Tongue (tissue), 2 donors: ENCODE results near the gene AKAP6. TPM values are rescaled to one million over a fixed set of nuclear protein-coding genes. Genes with fewer than 3 reads are reported as not detected.
"Not testable (repeated sequence)": the region's sequence is repeated elsewhere in the genome, so short reads cannot be mapped to it uniquely, and the experiment has no call there.

Experiments used
- DNase-seq: peaks from one replicate; pipeline ENCODE4 v3.0.0-alpha.2; 2015
- total RNA-seq: library from RNA; depleted of rRNA; stranded (reverse); fragments of >200 nt; gene quantifications from one replicate; pipeline ENCODE4 v1.2.3, GENCODE V29; 2014

The AKAP6 gene
- total RNA-seq, 1 donor from 2014 or later = 230 TPM

DNA sequence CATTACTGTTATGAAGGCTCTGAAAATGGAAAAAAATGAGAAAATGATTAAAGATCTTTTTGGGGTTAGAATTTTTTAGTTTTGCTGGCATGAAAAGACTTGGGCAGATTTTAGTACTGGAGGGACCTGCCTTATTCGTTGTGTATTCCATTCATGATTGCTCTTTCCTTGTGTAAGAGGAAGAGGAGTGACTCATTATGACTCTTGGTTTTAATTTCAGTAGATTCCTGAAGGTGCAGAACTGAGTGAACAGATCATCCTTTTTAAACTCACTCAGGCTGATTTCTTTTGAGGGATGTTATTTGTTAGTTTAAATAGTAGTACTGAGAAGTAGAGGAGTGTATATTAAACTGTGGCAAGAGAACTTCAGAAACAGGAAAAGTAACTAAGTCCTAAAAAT lies 41.6 kb downstream of the AKAP6 start:
- DNase-seq = no peak

DNA sequence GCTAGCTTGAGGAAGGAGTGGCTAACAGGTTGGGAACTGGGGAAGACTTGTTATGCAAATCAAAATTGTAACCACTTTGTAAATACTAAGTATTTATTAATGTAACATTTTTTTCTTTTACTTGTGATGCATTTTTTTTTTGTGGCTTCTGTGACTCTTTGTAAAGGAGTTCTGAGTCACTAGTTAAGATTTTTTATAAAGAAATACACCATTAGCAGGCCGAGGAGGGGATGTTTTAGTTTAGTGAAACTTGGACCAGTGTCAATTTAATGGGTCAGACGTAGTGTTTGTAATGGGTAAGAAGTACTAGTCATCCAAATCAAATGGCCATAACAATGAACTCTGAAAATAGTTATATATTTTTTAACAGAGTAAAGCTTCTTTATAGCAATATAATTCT lies 43.1 kb downstream of the AKAP6 start:
- no peak for DNase-seq

DNA sequence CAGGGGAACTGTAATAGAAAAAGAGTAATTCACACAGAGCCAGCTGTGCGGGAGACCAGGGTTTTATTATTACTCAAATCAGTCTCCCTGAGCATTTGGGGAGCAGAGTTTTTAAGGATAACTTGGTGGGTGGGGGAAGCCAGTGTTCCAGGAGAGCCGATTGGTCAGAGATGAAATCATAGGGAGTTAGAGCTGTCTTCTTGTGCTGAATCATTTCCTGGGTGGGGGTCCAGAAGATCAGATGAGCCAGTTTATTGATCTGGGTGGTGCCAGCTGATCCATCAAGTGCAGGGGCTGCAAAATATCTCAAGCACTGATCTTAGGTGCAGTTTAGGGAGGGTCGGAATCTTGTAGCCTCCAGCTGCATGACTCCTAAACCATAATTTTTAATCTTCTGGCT lies 44.1 kb downstream of the AKAP6 start:
- DNase-seq = not testable (repeated sequence)

DNA sequence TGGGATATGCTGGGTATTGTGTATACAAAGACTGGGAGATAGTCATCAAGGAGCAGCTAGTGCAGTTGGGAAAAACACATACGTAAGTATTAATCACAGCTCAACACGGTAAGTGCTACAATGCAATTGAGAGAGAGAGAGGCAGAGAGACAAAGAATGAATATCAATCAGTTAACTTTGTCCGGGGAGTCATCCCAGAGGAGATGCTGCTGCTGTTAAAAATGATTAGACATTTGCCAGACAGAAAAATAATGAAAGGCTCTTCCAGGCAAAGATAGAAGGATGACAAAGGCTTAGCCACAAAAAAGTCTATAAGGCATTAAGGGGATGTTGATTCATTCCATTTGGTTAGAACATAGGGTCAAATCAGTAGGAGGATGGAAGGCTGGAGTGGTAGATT lies 45.1 kb downstream of the AKAP6 start:
- DNase-seq = no peak

DNA sequence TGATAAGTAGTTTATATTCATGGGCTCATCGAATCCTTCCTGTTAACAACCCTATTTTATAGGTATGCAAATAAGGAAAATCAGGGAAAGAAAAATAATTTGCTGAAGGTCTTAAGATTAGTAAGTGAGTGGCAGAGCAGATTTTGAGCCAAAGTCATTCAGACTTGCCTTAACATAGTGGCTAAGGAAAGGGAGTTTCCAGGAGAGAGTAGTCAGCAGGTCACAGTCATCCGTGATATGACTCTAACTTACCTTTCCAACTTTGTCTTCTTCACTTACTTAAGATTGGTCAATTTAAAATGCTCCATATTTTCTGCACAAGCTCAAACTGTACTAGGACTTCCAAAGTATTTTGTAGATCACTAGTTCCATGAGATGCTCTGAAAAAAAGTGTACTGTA lies 46.6 kb downstream of the AKAP6 start:
- DNase-seq = no peak

DNA sequence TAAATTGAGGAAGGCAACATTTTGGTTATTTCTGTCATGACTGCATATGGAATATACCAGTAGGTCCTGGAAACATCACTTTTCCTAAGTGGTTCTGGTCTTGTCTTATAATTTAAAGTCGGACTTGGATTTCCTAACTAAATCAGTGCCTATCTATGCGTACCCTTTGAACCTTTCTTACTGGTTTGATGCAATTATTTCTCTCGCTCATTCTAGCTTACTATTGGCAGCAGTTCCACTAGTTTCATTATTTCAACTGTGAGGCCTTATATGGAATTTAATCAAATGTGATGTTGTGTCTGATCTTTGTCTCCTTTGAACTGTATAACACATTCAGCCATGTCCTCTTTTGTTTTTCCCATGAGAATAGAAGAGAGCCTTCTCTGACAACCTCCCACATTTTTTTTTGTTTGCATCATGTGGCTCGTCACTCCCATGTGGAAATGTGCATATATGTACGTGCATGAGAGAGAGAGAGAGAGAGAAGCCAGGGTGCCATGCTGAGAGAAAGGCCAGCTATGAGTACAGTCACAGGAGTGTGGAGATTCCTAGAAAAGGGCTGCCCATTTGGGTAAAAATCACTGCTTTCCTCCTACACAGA lies 48.0 kb downstream of the AKAP6 start:
- no peak for DNase-seq

DNA sequence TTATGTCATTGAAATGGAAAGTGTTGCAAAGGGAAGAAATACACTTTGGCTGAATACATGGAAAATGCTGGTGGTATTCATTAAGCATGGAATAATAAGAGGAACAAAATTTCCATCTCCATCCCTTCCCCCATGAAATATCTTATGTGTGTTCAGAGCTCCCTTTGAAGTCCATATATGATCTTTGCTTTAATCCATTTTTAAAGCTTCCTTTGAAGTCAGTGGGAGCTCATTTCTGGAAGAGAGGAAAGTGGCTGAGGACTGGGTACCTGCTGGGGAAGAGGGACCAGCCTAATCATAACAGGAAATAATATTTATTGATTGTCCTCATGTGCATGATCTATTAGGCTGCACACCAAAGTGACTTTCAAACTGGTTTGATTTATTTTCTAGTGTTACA lies 49.2 kb downstream of the AKAP6 start:
- no peak for DNase-seq

DNA sequence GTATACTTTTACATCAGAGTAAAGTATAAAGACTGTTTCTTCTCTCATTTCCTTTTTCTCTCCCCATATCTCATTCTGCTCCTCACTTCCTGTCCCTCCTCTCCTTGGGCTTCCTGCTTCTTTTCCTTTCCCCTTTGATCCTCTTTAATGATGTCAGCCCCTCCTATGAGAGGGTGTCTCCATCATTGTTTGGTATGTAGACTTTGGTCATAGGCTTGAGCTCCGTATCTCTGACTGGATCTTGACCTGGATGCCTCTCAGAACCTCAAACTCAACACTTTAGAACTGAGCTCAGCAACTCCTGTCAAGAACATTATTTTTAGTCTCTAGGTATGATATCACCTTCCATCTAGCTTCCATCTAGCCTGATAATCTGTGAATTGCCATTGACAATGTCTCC lies 50.3 kb downstream of the AKAP6 start:
- no peak for DNase-seq

DNA sequence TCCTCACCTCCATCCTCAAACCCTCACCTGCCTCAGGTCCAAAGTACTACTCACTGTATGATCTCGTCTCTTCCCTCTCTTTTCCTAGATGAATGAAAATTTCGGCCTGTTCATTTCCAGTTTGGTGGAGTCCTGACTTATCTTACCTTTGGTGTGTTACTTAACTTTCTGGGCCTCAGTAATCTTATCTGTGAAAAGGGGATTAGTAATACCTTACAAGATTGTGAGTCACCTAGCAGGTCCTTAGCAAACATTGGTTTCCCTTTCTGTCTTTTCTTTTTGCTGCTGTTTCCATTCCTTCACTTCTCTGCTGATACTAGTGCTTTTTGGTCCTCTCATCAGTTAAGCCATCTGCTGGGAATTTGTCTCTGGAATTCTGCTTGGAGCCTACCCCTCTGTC lies 52.8 kb downstream of the AKAP6 start:
- no peak for DNase-seq

DNA sequence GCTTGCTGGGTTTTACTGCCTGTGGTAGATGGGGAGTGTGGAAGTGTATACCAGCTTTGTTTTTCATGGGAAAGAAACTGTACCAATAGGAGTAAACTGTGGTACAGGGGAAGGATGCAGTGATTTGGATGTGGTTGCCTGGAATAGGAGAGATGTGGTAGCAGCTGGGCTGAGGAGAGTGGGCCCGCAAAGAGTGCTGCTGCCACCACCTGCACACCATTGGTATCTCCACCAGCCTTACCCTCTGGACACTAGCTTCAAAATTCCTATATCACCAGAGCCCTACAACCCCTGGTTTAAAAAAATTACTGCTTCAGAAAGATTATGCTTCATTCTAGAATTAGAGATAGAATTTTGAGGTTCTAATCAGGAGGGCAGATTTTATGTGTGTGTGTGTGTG lies 53.6 kb downstream of the AKAP6 start:
- DNase-seq = peak; percentile 40

DNA sequence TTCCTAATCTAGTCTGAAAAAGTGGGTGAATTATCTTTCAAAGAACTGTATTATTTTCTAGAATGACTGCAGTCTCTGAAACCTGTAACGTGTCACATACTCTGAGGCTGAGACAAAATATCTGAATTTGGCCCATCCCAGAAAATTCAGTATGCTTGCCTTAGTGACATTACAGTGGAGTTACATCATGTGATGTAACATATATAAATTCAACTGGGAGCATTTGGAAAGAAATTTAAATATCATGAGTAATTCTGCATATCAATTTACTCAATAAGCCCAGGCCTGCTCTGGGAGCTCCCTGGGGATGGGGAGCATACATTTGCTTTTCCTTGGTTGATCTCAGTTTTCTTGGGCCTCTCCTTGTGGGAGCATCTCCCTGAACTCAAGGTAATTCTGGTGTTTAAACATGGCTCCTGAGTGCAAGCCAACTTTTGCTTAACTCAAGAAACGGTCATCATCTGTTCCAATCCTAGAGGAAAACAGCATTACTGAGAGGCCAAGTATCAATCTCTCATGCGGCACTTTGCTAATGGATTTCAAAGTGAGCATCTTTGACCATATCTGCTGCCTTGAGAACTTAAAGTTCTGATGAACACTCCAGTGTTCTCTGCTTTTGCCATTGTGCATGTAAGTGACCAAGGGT lies 54.4 kb downstream of the AKAP6 start:
- no peak for DNase-seq

DNA sequence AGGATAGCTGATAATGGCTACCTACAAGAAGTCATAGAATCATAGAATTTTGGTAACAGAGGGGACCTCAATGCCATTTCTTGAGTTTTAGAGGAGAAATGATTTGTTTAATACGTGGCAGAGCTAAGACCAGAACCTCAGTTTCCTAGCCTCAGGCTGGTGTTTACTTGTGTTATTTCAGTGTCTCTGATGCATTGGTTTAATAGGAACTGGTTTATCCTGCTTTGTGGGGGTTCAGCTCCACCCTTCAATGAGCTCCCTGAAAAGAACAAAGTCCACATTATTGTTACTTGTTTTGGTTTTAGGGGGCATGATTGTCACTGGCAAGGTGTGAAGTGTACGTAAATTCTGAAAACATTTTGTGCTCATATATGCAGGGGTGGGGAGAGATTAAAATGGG lies 55.4 kb downstream of the AKAP6 start:
- no peak for DNase-seq

DNA sequence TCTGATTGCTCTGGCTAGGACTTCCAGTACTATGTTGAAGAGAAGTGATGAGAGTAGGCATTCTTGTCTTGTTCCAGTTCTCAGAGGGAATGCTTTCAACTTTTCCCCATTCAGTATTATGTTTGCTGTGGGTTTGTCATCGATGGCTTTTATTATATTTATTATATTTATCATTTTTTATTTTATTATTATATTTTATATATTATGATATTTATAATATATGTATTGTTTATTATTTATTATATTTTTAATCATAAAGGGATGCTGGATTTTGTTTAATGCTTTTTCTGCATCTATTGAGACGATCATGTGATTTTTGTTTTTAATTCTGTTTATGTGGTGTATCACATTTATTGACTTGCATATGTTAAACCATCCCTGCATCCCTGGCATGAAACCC lies 58.2 kb downstream of the AKAP6 start:
- not testable (repeated sequence) for DNase-seq

DNA sequence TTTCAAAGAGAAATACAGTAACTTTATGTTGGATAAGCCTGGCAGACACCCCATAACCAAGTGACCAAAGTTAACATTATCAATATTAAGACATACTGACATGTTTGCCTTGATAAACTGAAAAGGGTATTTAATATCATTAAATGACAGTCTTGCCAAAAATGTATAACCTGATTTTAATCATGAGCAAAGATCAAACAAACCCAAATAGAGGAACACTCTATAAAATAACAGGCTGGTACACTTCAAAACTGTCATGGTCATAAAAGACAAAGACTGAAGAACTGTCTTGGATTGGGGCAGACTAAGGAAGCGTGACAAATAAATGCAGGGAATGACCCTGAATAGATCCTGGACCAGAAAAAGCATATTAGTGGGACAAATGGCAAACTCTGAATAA lies 64.0 kb downstream of the AKAP6 start:
- DNase-seq = no peak

DNA sequence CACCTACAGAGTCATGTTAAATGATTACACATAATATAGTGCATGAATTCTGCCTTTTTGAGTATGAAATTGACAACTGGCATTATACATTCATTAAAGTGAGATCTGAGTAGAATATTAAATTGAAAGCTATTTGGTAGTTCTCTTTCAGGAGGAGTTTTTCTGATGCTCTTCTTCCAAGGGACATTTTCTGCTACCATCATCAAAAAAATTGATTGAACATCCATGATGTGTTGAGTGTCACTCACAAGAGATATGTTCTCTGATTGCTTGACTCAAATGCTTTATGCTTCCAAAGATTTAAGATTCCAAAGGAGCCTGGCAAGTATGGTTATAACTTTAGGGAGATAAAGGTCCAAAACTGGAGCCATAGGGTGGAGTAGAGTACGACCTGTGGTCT lies 64.9 kb downstream of the AKAP6 start:
- no peak for DNase-seq

DNA sequence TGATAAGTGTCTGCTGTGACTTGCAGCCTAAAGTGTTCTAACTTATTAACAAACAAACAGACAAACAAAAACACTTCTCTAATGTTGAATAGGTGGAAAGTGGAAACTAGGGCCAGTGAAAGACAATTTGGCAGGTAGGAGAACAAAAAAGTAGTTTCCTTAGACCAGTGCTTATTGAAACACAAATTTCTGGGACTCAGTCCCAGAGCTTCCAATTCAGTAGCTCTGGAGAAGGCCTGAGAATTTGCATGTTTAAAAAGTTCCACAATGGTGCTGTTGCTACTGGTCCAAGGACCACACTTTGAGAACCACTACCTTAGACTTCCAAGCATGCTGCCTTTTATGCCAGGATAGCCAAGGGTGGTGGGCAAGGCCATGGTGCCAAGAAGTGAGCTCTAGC lies 67.8 kb downstream of the AKAP6 start:
- DNase-seq = no peak

DNA sequence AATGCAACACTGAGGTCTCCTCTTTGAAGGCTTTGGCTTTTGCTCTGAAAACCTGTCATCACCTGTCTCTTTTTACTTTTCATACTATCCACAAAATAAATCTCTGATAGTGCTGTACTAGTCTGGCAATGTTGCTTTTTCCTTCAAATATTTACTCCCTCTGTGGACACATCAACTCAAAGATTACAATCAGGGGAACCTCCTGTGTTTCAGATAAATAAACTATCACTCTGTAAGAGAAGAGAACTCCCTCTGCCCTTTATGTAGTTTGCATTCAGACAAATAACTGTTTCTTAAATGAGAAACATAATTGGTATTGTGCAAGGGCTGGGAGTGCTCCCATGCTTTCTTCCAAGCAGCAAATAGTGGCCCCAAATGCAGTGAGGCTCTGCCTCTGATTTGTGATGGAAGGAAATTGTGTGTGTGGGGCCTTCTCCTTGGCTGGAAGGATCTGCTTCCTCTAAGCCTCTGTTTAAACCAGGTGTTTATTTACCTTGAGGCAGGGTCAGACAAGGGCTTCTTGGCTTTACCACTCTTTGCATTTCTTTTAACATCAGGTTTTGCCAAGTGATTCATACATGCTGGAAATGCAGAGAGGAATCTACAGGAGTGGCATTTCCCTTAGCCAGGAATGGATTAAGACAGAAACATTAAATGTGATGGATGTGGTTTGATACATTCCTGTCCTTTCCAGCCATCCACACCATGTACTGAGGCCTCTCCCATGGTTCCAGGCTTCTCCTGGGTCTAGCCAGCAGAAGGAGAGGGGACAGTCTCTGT lies 69.0 kb downstream of the AKAP6 start:
- DNase-seq = peak; percentile 48

DNA sequence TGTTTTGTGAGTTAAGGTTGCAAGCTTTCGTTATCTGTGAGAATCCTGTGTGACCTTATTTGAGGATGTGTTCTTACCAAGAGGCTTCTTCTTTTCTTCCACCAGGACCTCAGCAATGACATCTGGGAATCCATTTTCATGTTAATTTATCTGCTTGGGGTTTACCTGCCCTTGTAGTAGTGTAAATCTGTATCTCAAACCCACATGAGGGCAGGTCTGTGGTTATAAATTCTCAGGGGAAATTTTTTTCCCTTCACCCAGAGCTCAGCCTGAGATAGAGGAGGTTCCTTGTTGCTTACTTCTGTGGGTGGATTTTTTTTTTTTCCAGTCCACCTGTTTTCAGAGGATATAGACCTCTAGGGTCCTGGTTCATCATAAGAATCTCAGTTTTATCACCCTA lies 70.8 kb downstream of the AKAP6 start:
- DNase-seq = no peak

DNA sequence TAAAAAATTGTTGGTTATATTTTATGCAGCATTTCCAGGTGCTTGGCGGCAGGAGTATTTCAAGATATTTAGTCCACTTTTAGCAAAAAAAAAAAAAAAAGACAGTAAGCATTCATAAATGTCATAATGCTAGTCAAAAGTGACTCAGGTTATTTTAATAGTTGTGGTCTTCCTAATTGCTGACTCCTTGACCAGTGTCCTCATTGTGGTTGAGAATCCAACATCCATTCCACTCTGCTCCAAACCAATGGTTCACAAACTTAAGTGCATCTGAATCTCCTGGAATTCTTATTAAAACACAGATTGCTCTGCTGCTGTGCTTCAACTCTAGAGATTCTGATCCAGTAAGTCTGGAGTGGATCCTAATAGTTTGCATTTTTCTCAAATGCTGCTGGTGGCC lies 71.4 kb downstream of the AKAP6 start:
- no peak for DNase-seq

DNA sequence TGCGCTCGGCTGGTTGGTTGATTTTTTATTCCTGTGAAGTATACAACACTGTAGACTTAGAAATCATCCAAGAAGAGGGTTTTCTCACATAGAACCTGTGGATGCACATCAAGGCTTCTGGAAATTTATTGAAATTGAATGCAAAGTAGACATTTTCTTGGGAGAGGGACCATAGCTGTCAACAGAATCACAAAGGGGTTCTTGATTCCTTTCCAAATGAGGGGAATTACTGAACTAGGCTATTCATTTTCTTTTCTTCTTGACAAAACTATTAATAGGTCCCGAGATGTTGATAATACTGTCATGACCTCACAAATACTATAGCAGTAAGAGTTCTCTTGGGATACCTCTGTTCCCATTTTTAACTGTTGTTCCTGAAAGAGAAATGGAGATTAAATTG lies 73.9 kb downstream of the AKAP6 start:
- DNase-seq = no peak

DNA sequence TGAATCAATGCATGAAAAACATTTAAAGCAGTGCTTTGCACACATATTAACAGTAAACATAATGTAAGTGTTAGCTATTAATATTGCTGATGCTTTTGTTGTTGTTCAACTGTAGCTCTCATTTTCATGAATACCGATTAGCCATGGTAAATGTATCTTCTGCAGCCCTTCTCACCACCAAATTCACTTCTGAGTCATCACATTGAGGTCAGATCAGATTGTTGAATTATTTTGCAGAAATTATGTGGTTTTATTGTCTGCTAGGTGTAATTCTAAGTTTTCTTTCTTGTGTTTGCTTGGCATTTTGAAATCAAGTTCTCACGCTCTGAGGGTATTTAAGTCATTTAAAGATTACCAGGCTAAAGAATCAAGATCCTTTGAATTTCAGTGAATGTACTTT lies 74.6 kb downstream of the AKAP6 start:
- DNase-seq = no peak

DNA sequence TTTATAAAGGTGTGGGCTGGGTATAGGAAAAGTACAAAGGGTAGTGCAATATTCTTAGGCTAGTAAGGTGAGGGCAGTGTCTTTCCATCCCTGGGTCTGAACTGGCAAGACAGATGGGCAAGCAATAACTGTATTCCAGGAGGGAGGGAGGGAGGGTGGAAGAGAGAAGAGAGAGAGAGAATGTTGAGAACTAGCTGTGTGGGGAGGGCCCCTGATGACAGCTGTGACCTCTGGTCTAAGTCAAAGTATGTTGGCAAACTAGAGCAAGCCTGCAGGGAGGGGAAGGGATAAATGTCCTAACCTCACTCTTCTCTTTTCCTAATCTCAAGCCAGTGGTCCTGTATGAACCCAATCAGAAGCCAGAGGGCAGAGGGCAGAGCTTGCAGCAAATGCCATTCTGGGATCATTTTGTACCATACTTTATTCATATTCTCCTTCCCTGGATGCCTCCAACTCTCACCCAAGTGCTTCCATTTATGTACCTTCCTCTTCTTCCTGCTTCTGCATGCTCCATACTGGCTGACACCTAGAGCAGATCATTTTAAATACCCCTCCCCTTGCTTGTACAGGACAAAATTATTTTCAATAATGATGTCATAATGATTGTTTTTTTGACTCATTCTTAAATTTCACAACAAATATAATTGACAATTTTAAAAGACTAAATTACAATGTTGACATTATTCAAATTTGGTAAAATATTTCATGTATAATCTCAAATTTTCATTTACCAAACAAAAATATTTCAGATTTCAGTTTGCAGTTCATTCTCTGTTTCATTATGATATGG lies 75.9 kb downstream of the AKAP6 start:
- peak; percentile 31 for DNase-seq

DNA sequence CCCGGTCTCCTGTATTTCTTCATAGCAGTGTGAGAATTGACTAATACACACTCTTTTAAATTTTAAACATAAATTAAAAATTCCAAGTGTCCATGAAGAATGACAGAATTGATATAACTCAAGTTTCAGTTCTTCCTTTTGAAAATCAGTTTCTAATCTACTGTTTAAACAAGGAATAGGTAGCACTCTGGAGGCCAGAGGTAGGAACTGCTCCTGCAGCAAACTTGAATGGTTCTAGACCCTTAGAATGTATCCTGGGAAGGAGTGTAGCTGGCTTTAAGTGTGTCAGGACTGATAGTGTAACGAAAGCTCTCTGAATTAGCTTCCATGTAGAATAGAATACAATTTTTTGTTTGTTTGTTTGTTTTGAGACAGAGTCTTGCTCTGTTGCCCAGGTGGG lies 76.8 kb downstream of the AKAP6 start:
- no peak for DNase-seq
